Measurements from ENCODE around the gene ERAL1.

- no peak for TF ChIP-seq POLR2AphosphoS5 (IDR thresholded peaks at IDR 0.05; ENCODE audit: low read depth, low read length)
- no peak for TF ChIP-seq SIN3A (IDR thresholded peaks at IDR 0.05; ENCODE audit: borderline replicate concordance, insufficient read depth, low read length)
- no peak for TF ChIP-seq TAF1 (IDR thresholded peaks at IDR 0.05; ENCODE audit: borderline replicate concordance, insufficient read depth, low read length)
Observed at GRCh38 chr17:28880572-28880945, 25.7 kb downstream of the ERAL1 start.
